ENCODE measurements around the gene FOXJ3. TPM values are rescaled to one million over a fixed set of nuclear protein-coding genes. Genes with fewer than 3 reads are reported as not detected.

The FOXJ3 gene
- total and polyA plus RNA-seq, 2 of the 13 experiments (the other 11 are each of a cell fraction or from before 2014, with no cell fraction given), result 16.6 to 48.5 TPM

DNA sequence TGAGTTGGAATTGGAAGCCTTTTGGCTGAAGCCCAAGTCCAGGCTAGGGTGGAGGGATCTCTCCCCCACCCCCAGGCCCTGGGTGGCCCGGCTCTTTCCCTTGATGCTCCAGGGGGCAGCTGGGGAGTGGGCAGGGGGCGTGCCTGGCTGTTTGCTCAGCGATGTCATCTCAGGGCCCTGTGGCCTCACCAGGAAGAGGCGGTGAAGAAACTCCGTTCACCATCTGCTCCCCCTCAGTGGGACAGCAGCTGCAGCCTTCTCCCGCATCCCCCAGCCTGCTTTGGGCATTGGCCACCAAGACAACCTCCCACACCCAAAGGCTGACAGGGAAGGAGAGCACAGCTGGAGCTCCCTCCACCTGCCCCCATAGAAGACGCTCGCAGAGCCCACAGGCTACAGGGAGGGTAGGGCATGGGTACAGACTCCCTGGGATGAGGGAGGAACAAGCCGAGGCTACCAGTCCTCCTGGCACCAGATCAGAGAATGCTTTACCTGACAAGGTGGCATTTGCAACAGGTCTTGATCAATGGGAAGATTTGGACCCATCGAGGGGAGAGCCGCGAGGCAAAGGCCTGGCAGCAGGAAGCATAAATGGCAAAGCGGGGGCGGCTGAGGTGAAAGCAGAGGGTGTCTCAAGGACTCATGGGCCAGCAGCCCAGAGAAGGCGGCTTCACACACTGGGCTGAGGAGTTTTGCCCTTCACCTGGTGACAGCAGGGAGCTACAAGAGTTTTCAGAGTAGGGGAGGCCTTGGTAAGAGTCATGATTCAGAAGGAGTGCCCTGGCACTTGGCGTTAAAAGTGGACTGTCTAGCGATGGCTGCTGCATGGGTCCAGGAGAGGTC is 164.0 kb downstream of the FOXJ3 start (continued):
- TF ChIP-seq, protein P1, sequence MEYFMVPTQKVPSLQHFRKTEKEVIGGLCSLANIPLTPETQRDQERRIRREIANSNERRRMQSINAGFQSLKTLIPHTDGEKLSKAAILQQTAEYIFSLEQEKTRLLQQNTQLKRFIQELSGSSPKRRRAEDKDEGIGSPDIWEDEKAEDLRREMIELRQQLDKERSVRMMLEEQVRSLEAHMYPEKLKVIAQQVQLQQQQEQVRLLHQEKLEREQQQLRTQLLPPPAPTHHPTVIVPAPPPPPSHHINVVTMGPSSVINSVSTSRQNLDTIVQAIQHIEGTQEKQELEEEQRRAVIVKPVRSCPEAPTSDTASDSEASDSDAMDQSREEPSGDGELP (IDR thresholded peaks at IDR 0.05; ENCODE audit: borderline replicate concordance, low read depth), result no peak
- no peak for TF ChIP-seq KMT2B (CRISPR knock-in tag; IDR thresholded peaks at IDR 0.05)
- no peak for TF ChIP-seq ZNF792 (CRISPR knock-in tag; IDR thresholded peaks at IDR 0.05)
- TF ChIP-seq, protein P2, sequence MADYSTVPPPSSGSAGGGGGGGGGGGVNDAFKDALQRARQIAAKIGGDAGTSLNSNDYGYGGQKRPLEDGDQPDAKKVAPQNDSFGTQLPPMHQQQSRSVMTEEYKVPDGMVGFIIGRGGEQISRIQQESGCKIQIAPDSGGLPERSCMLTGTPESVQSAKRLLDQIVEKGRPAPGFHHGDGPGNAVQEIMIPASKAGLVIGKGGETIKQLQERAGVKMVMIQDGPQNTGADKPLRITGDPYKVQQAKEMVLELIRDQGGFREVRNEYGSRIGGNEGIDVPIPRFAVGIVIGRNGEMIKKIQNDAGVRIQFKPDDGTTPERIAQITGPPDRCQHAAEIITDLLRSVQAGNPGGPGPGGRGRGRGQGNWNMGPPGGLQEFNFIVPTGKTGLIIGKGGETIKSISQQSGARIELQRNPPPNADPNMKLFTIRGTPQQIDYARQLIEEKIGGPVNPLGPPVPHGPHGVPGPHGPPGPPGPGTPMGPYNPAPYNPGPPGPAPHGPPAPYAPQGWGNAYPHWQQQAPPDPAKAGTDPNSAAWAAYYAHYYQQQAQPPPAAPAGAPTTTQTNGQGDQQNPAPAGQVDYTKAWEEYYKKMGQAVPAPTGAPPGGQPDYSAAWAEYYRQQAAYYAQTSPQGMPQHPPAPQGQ (CRISPR knock-in tag; IDR thresholded peaks at IDR 0.05; ENCODE audit: borderline replicate concordance), result no peak
- TF ChIP-seq MTF1 (CRISPR knock-in tag; IDR thresholded peaks at IDR 0.05), result no peak
- TF ChIP-seq RBM39 (IDR thresholded peaks at IDR 0.05; ENCODE audit: low read depth, low read length, poor library complexity, severe bottlenecking), result no peak
- TF ChIP-seq RAD51 (IDR thresholded peaks at IDR 0.05; ENCODE audit: borderline replicate concordance), result no peak

DNA sequence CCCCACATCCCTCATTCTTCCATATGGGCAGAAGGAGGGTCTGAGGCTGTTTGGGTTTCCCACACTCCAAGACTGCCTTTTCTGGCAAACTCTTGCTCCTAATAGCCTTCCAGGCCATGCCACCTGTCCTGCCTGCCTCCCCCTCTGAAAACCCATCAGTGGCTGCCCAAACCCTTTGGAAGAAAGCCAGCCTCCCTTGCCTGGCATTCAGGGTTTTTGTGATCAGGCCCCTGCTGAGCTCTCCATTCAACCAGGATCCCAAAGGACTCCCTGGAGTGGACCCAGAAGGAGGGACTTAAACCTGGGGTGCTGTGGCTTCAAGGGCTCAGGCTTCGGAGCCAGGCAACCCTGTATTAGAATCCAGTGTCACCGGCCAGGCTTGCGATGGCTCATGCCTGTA is 166.3 kb downstream of the FOXJ3 start:
- DNase-seq (ENCODE audit: low spot score) (no peak), ATAC-seq (no peak), FAIRE-seq (no peak)
- Histone ChIP-seq H3K4me1 (ENCODE audit: insufficient read depth, low read length) (peaks cover 42% of the 10 kb centered on the region), H3K79me2 (ENCODE audit: insufficient read depth, low read length) (no peaks in the 10 kb centered on the region), H3K36me3 (replicated peaks in 1 of 2; ENCODE audit: control insufficient read depth in 1 of 2, insufficient read depth in 2 of 2, low read length in 2 of 2) (no peaks in the 10 kb centered on the region), H2AFZ (ENCODE audit: low read length) (no peak overlapping the region), H3K4me3 (replicated peaks in 1 of 3; ENCODE audit: insufficient read depth in 1 of 3, low read depth in 2 of 3, low read length in 3 of 3) (no peak overlapping the region), H3K27ac (ENCODE audit: extremely low read length, insufficient read depth, low read length) (no peak overlapping the region), H3K27me3 (ENCODE audit: control insufficient read depth in 1 of 2, insufficient read depth in 2 of 2, low read length in 2 of 2) (peaks cover 0 to 12% of the 10 kb centered on the region in 2 experiments; a peak in 2 of 5 replicates), H3K9me3 (ENCODE audit: low read length) (no peaks in the 10 kb centered on the region), H4K20me1 (ENCODE audit: insufficient read depth, low read length) (no peaks in the 10 kb centered on the region), H3K9ac (ENCODE audit: insufficient read depth, low read depth, low read length) (no peak overlapping the region), H3K4me2 (ENCODE audit: low read depth, low read length) (no peak overlapping the region)
- ChIA-PET CTCF (ENCODE audit: low intra/inter-chr PET ratio, low total read pairs) (no interaction called here), POLR2A (no interaction called here)
- 80% methylated on average over 2 of the region's 3 CpGs for WGBS (ENCODE audit: low lambda C conversion rate)
- intact Hi-C loops (cut with micrococcal nuclease; ENCODE audit: unreplicated experiment) (no loop called here), in situ Hi-C loops (cut with HindIII; ENCODE audit: extremely low pct_ligation_motif_present, low pct_unique_long_range_greater_than_20kb) (no loop called here)
- TF ChIP-seq, protein P3, sequence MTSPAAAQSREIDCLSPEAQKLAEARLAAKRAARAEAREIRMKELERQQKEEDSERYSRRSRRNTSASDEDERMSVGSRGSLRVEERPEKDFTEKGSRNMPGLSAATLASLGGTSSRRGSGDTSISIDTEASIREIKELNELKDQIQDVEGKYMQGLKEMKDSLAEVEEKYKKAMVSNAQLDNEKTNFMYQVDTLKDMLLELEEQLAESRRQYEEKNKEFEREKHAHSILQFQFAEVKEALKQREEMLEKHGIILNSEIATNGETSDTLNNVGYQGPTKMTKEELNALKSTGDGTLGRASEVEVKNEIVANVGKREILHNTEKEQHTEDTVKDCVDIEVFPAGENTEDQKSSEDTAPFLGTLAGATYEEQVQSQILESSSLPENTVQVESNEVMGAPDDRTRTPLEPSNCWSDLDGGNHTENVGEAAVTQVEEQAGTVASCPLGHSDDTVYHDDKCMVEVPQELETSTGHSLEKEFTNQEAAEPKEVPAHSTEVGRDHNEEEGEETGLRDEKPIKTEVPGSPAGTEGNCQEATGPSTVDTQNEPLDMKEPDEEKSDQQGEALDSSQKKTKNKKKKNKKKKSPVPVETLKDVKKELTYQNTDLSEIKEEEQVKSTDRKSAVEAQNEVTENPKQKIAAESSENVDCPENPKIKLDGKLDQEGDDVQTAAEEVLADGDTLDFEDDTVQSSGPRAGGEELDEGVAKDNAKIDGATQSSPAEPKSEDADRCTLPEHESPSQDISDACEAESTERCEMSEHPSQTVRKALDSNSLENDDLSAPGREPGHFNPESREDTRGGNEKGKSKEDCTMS (CRISPR knock-in tag; conservative IDR thresholded peaks at IDR 0.05), result no peak
- no peak for TF ChIP-seq ZNF615 (CRISPR knock-in tag; IDR thresholded peaks at IDR 0.05; ENCODE audit: borderline replicate concordance)
- TF ChIP-seq, protein P4, sequence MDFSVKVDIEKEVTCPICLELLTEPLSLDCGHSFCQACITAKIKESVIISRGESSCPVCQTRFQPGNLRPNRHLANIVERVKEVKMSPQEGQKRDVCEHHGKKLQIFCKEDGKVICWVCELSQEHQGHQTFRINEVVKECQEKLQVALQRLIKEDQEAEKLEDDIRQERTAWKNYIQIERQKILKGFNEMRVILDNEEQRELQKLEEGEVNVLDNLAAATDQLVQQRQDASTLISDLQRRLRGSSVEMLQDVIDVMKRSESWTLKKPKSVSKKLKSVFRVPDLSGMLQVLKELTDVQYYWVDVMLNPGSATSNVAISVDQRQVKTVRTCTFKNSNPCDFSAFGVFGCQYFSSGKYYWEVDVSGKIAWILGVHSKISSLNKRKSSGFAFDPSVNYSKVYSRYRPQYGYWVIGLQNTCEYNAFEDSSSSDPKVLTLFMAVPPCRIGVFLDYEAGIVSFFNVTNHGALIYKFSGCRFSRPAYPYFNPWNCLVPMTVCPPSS (IDR thresholded peaks at IDR 0.05), result no peak
- TF ChIP-seq ZMAT3 (CRISPR knock-in tag; conservative IDR thresholded peaks at IDR 0.05), result no peak
- no peak for TF ChIP-seq ZNF616 (CRISPR knock-in tag; IDR thresholded peaks at IDR 0.05; ENCODE audit: low read depth)
- TF ChIP-seq ISX (CRISPR knock-in tag; conservative IDR thresholded peaks at IDR 0.05), result no peak
- BruUV-seq (replicated peaks), result no TSS peak
